T-helper 2 cell treated with Interferon-gamma antibody and Interleukin-4, amounts not matched to agents 100 ng/mL and 5 ng/mL, for 36 hours (primary cell): ENCODE data around the gene NFATC2. TPM values are rescaled to one million over a fixed set of nuclear protein-coding genes. Genes with fewer than 3 reads are reported as not detected.
"Not testable (repeated sequence)": the region's sequence is repeated elsewhere in the genome, so short reads cannot be mapped to it uniquely, and the experiment has no call there.

ENCODE experiments used
- intact Hi-C: fragments of 100-400 bp; cut with micrococcal nuclease; formaldehyde crosslinking; loops from one replicate; pipeline ENCODE4 v1.15.1; 2023
- total RNA-seq: library from RNA; stranded (reverse); gene quantifications from 2 replicates; pipeline ENCODE4 v1.2.3, GENCODE V29; 2022

Gene NFATC2
- total RNA-seq, 1 donor from 2014 or later = 62.3 TPM

- intact Hi-C loops = no loop called here
These were observed 196.9 kb downstream of the NFATC2 start for GRCh38 chr20:51345601-51346101.

GRCh38 chr20:51343802-51344201 is 198.7 kb downstream of the NFATC2 start:
- intact Hi-C loops = not testable (repeated sequence)

GRCh38 chr20:51342510-51343236 is 199.8 kb downstream of the NFATC2 start:
- intact Hi-C loops = no loop called here

GRCh38 chr20:51341581-51341980 is 200.9 kb downstream of the NFATC2 start:
- intact Hi-C loops = no loop called here

GRCh38 chr20:51340451-51340840 is 202.1 kb downstream of the NFATC2 start:
- intact Hi-C loops = no loop called here

GRCh38 chr20:51339721-51340450 is 202.6 kb downstream of the NFATC2 start:
- intact Hi-C loops = no loop called here

- intact Hi-C loops = no loop called here
These were observed 203.7 kb downstream of the NFATC2 start for GRCh38 chr20:51338692-51339440.

GRCh38 chr20:51337126-51337805 is 205.3 kb downstream of the NFATC2 start:
- intact Hi-C loops = no loop called here

Other genes starting within 250 kb of the NFATC2 start
- 0.59 and 1.1 TPM in 2 replicates for gene ATP9A, start 225.7 kb upstream of the NFATC2 start, total RNA-seq